D721Med (cell line): ENCODE measurements around the gene JMJD1C.

Experiments
- DNase-seq: peaks from one replicate; pipeline ENCODE4 v3.0.0; 2011; ENCODE audit warnings: low spot score; ENCODE audit not compliant: insufficient read length
- FAIRE-seq: peaks from 2 replicates; lab custom pipeline; 2011; peaks lifted over from hg19 to GRCh38; lab: Jason Lieb, UNC
- TF ChIP-seq, protein P1 (sequence below): IDR thresholded peaks from 2 replicates; pipeline ENCODE4 v1.5.1; 2012; ENCODE audit warnings: mild to moderate bottlenecking, control low read depth; ENCODE audit not compliant: insufficient read depth; ENCODE audit errors: missing control alignments

JMJD1C gene

GRCh38 chr10:63465293-63466143 lies at the start of gene JMJD1C:
Gene JMJD1C, minus strand, starts transcription at chr10:63465977. Its CDS starts 315 bp downstream, at chr10:63465662.
- FAIRE-seq (no peak), DNase-seq (peak; percentile 35)
- TF ChIP-seq, protein P1, sequence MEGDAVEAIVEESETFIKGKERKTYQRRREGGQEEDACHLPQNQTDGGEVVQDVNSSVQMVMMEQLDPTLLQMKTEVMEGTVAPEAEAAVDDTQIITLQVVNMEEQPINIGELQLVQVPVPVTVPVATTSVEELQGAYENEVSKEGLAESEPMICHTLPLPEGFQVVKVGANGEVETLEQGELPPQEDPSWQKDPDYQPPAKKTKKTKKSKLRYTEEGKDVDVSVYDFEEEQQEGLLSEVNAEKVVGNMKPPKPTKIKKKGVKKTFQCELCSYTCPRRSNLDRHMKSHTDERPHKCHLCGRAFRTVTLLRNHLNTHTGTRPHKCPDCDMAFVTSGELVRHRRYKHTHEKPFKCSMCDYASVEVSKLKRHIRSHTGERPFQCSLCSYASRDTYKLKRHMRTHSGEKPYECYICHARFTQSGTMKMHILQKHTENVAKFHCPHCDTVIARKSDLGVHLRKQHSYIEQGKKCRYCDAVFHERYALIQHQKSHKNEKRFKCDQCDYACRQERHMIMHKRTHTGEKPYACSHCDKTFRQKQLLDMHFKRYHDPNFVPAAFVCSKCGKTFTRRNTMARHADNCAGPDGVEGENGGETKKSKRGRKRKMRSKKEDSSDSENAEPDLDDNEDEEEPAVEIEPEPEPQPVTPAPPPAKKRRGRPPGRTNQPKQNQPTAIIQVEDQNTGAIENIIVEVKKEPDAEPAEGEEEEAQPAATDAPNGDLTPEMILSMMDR: peak; percentile 6

GRCh38 chr10:63515002-63515763 lies 49.4 kb upstream of the JMJD1C start:
- DNase-seq (no peak), FAIRE-seq (no peak)
- TF ChIP-seq, protein P1: no peak

DNA sequence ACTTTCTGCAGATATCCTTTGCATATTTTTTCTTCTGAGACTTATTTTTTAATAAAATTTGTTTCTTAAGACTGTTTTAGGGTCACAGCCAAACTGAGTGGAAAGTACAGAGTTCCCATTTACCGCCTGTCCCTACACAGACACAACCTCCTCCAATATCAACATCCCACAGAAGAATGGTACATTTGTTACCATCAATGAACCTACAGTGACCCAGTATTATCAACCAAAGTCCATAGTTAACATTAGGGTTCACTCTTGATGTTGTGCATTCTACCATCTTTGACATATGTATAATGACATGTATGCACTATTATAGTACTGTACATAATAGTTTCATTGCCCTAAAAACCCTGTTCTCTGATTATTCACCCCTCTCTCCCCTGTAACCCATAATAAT lies 40.8 kb upstream of the JMJD1C start:
- TF ChIP-seq, protein P1: no peak
- no peak for FAIRE-seq
- no peak for DNase-seq

DNA sequence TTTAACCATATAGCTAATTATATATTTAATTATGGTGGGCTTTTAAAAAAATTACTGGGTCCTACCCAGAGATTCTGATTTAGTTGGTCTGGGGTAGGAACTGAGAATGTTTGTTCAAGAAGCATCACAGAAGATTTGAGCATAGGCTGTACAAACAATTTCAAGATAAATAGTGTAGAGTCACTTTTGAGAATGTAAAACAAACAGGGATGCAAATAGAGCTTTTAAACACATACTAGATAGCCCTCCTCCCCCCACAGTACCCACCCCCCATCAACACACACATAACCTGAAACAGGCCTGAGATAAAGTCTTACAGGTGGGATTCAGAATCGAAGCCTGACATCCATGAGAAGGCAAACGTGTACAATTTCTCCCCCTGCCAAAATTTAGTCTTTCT lies 39.8 kb upstream of the JMJD1C start:
- TF ChIP-seq, protein P1: no peak
- FAIRE-seq (no peak), DNase-seq (no peak)

DNA sequence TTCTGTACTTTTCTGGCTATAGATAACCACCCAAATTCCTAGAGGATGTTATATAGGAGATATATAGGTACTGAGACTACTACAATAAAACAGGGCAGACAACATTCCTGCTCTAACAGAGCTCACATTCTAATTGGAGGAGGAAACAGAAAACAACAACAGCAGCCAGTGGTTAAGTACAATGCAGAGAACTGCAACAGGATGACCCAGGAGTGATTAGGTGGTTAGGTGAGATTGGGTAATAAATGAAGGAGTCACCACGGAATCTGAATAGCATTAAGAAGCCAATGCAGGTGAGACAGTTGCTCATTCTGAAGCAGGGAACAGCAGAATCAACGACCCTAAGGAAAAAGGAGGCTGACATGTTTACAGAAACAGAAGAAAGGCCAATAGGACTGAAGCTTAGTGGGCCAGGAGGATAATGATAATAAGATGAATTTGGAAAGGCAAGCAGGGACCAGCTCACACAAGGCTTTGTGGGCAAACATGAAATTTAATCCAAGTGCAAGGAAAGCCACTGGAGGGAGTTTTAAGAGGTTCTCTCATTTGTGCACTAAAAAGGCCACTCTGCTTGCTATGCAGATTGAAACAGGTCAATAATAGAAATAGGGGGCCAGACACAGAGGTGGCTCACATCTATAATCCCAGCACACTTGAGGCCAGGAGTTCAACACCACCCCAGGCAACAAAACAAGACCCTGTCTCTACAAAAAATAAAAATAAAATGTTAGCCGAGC lies 38.5 kb upstream of the JMJD1C start:
- no peak for FAIRE-seq
- TF ChIP-seq, protein P1: no peak
- no peak for DNase-seq

GRCh38 chr10:63503395-63503794 lies 37.6 kb upstream of the JMJD1C start:
- TF ChIP-seq, protein P1: no peak
- FAIRE-seq: no peak
- DNase-seq: no peak
